ENCODE data around the gene MSRB3.
"Not testable (repeated sequence)": the region's sequence is repeated elsewhere in the genome, so short reads cannot be mapped to it uniquely, and the experiment has no call there.

MSRB3 gene

GRCh38 chr12:65450625-65451024 lies 172.1 kb downstream of the MSRB3 start:
- DNase-seq (ENCODE audit: low read depth): no peak
- no peak overlapping the region for H3K4me3 ChIP-seq (ENCODE audit: control insufficient read depth, low read depth, low read length)
- TF ChIP-seq, protein P1, sequence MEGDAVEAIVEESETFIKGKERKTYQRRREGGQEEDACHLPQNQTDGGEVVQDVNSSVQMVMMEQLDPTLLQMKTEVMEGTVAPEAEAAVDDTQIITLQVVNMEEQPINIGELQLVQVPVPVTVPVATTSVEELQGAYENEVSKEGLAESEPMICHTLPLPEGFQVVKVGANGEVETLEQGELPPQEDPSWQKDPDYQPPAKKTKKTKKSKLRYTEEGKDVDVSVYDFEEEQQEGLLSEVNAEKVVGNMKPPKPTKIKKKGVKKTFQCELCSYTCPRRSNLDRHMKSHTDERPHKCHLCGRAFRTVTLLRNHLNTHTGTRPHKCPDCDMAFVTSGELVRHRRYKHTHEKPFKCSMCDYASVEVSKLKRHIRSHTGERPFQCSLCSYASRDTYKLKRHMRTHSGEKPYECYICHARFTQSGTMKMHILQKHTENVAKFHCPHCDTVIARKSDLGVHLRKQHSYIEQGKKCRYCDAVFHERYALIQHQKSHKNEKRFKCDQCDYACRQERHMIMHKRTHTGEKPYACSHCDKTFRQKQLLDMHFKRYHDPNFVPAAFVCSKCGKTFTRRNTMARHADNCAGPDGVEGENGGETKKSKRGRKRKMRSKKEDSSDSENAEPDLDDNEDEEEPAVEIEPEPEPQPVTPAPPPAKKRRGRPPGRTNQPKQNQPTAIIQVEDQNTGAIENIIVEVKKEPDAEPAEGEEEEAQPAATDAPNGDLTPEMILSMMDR (conservative IDR thresholded peaks at IDR 0.05; ENCODE audit: control insufficient read depth, insufficient read depth, low read depth, low read length): no peak

DNA sequence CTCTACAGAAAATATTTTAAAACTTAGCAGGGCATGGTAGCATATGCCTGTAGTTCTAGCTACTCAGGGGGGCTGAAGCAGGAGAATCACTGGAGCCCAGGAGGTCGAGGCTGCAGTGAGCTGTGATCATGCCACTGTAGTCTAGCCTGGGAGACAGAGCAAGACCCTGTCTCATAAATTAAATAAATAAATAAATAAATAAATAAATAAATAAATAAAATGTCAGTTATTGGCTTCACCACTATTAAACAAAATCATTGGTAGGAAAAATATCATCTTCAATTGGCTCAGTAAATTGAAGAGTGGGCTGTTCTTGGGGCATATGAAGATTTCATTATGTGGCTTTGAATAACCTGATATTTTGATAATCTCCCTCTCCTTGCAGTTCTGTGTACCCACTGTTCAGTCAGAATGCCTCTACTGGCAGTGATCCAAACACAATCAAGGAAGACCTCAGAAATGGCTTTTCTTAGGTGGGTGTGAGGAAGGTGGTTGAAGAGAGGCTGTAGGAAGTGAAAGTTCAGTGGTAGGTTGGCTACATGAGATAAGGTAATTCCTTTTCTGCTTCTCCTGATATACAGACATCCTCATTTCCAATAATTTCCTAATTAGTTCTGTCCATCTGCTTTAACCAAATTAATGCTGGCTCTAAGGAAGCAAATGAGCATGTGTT lies 175.8 kb downstream of the MSRB3 start:
- no peak for DNase-seq (ENCODE audit: low read depth)
- TF ChIP-seq, protein P1 (conservative IDR thresholded peaks at IDR 0.05; ENCODE audit: control insufficient read depth, insufficient read depth, low read depth, low read length): no peak

GRCh38 chr12:65457341-65457740 lies 178.9 kb downstream of the MSRB3 start:
- not testable (repeated sequence) for H3K4me3 ChIP-seq (ENCODE audit: control insufficient read depth, low read depth, low read length); DNase-seq (ENCODE audit: low read depth)

More for the DNA sequence above, 175.8 kb downstream of the MSRB3 start:
- H3K4me3 ChIP-seq (ENCODE audit: control insufficient read depth, low read depth, low read length): no peak overlapping the region

- H3K4me3 ChIP-seq (ENCODE audit: control insufficient read depth, low read depth, low read length): no peak overlapping the region
- no peak for DNase-seq (ENCODE audit: low read depth)
- TF ChIP-seq, protein P1 (conservative IDR thresholded peaks at IDR 0.05; ENCODE audit: control insufficient read depth, insufficient read depth, low read depth, low read length): no peak
Observed at GRCh38 chr12:65458718-65459117, 180.2 kb downstream of the MSRB3 start.

GRCh38 chr12:65459545-65459944 lies 181.1 kb downstream of the MSRB3 start:
- DNase-seq (ENCODE audit: low read depth): no peak
- H3K4me3 ChIP-seq (ENCODE audit: control insufficient read depth, low read depth, low read length): no peak overlapping the region
- TF ChIP-seq, protein P1 (conservative IDR thresholded peaks at IDR 0.05; ENCODE audit: control insufficient read depth, insufficient read depth, low read depth, low read length): no peak

DNA sequence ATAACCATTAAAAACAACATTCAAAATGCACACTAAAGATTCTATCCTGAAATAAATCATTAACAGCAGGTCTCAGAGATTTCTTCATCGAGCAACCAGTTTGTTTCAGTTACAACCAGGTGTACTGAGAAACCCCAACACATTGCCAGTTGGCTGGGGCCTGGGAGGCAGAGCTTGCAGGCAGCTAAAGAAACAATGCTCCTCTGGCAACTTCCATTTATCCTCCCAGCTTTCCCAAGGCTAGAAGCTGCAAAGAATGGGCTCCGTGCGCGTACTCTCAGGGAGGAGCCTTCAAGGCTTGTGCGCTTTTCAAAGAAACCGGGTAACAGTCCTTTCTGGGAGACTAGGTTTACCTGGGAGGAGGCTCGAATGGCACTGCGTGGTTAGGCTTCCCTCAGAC lies 181.6 kb downstream of the MSRB3 start:
- TF ChIP-seq, protein P1 (conservative IDR thresholded peaks at IDR 0.05; ENCODE audit: control insufficient read depth, insufficient read depth, low read depth, low read length): no peak
- no peak for DNase-seq (ENCODE audit: low read depth)
- H3K4me3 ChIP-seq (ENCODE audit: control insufficient read depth, low read depth, low read length): no peak overlapping the region

- TF ChIP-seq, protein P1 (conservative IDR thresholded peaks at IDR 0.05; ENCODE audit: control insufficient read depth, insufficient read depth, low read depth, low read length): no peak
- H3K4me3 ChIP-seq (ENCODE audit: control insufficient read depth, low read depth, low read length): no peak overlapping the region
- no peak for DNase-seq (ENCODE audit: low read depth)
Observed at GRCh38 chr12:65461017-65461416, 182.5 kb downstream of the MSRB3 start.
